ENCODE data around the gene SH3D21. TPM values are rescaled to one million over a fixed set of nuclear protein-coding genes. Genes with fewer than 3 reads are reported as not detected.

Gene SH3D21
- total RNA-seq, 2 experiments from 2014 or later = 18.9 to 19.3 TPM

DNA sequence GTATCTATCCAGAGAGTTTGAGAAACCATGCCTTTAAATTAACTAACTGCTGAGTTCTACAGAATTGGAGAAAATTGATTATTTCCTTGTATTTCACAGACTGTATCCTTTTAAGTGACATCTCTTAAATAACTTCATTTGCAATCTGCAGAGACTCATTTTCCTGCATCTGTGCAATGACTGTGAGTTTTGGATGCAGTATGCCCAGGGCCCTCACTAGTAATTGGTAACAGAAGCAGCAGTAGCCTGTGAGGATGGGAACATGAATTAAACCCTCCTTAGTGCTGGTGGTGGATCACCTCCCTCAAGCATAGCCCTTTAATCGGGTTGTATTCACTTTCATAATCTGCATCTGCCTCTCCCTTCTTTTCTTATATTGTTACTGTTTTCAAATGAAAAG is 21.7 kb upstream of the SH3D21 start:
- H3K27me3 Mint-ChIP-seq = no peaks in the 10 kb centered on the region
- H3K9me3 Mint-ChIP-seq = no peaks in the 10 kb centered on the region
- ChIA-PET CTCF (interaction anchor here (1.5 to 5.9 kb wide), 8 partner anchors 14 to 184 kb away, joined by 4 to 54 read pairs (median 12); partner anchors contain the start of gene TRAPPC3), POLR2A (interaction anchor here (1.2 to 1.7 kb wide), 2 partner anchors 61 to 84 kb away, joined by 3 to 6 read pairs; partner anchors contain the start of gene THRAP3)
- no peak overlapping the region for H3K27ac Mint-ChIP-seq
- peaks cover 58% of the 10 kb centered on the region for H3K36me3 Mint-ChIP-seq (ENCODE audit: low read depth)
- peaks cover 29% of the 10 kb centered on the region for H3K4me1 Mint-ChIP-seq
- H3K4me3 Mint-ChIP-seq = no peak overlapping the region
- DNase-seq = no peak

DNA sequence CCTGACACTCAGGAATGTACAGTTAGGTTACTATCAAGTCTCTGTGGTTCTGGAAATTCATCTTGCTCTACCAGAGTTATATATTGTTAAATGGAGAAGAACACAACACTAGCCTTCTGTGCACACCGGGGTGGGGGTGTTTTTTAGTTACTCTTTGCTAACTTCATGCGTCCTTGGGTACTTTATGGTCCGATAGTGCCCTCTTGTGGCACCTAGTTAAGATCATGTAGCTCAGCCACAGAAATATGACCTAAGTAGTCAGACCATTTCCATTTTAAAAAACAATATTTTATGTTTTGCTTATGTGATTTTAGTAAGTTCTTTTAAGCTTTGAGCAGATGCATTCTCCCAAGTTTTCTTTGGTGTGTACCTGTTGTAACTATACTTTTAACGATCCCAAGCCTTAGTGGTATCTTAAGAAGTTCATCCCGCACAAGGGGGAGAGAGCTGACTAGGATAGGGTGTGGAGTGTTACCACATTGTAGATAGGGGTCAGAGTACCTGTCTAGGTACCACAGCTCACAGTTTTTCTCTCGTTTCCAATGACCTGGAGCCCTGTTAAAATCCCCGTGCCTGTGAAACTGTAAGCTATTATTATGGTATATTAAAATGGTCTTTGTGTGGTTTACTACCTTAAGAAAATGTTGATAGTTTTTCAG is 20.6 kb upstream of the SH3D21 start:
- ChIA-PET POLR2A (interaction anchor here (0.9 to 2.5 kb wide), 8 partner anchors 36 to 136 kb away, joined by 3 to 16 read pairs (median 5); partner anchors contain the start of genes MAP7D1, THRAP3 and TRAPPC3), CTCF (interaction anchor here (0.6 to 3.7 kb wide), 47 partner anchors 9 to 196 kb away, joined by 3 to 54 read pairs (median 4); partner anchors contain the start of genes ADPRS, SH3D21, THRAP3 and TRAPPC3)
- peaks cover 65% of the 10 kb centered on the region for H3K36me3 Mint-ChIP-seq (ENCODE audit: low read depth)
- H3K4me1 Mint-ChIP-seq = peaks cover 21% of the 10 kb centered on the region
- no peaks in the 10 kb centered on the region for H3K9me3 Mint-ChIP-seq
- peak overlapping the region; percentile 61 for H3K27ac Mint-ChIP-seq
- H3K4me3 Mint-ChIP-seq = no peak overlapping the region
- H3K27me3 Mint-ChIP-seq = no peaks in the 10 kb centered on the region
- DNase-seq = peak; percentile 65

DNA sequence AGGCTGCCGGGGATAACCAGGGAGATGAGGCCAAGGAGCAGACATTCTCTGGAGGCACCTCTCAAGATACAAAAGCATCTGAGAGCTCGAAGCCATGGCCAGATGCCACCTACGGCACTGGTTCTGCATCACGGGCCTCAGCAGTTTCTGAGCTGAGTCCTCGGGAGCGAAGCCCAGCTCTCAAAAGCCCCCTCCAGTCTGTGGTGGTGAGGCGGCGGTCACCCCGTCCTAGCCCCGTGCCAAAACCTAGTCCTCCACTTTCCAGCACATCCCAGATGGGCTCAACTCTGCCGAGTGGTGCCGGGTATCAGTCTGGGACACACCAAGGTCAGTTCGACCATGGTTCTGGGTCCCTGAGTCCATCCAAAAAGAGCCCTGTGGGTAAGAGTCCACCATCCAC is 19.4 kb upstream of the SH3D21 start:
- POLR2A ChIA-PET = interaction anchor here (0.9 to 2.5 kb wide), 3 partner anchors 63 to 128 kb away, joined by 3 to 11 read pairs (median 4); partner anchors contain the start of gene THRAP3
- no peak for DNase-seq
- Mint-ChIP-seq H3K4me3 (no peak overlapping the region), H3K36me3 (ENCODE audit: low read depth) (peaks cover 76% of the 10 kb centered on the region), H3K9me3 (no peaks in the 10 kb centered on the region), H3K27me3 (no peaks in the 10 kb centered on the region), H3K4me1 (peaks cover 18% of the 10 kb centered on the region), H3K27ac (no peak overlapping the region)
- CTCF ChIA-PET = interaction anchor here (1.0 to 3.7 kb wide), 8 partner anchors 15 to 191 kb away, joined by 3 to 35 read pairs (median 6); partner anchors contain the start of gene TRAPPC3

DNA sequence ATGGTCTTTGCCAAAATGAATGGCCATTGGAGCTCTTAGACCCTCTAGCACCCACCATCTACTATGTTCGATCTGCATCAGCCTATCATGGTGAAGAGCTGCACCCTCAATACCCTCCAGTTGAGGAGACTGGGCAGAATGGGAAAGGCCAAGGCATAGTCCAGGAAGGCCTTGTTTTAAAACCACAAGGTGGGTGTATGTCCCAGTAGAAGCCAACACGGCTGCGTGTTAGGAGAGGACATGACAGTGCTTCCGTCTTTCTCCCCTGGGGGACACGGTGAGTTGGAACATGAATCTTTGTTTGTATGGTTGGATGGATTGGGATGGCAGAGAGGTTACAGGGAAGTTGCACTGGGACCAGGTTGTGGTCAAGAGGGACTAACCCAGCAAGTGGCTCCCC is 18.6 kb upstream of the SH3D21 start:
- peaks cover 79% of the 10 kb centered on the region for H3K36me3 Mint-ChIP-seq (ENCODE audit: low read depth)
- ChIA-PET POLR2A (interaction anchor here (2.5 kb wide), 1 partner anchor 64 kb away, joined by 11 read pairs; the partner anchor contains the start of gene THRAP3), CTCF (interaction anchor here (0.5 to 3.7 kb wide), 8 partner anchors 8 to 192 kb away, joined by 3 to 35 read pairs (median 3); partner anchors contain the start of gene TRAPPC3)
- H3K4me1 Mint-ChIP-seq = peaks cover 16% of the 10 kb centered on the region
- H3K4me3 Mint-ChIP-seq = no peak overlapping the region
- H3K27ac Mint-ChIP-seq = no peak overlapping the region
- H3K27me3 Mint-ChIP-seq = no peaks in the 10 kb centered on the region
- no peak for DNase-seq
- no peaks in the 10 kb centered on the region for H3K9me3 Mint-ChIP-seq

DNA sequence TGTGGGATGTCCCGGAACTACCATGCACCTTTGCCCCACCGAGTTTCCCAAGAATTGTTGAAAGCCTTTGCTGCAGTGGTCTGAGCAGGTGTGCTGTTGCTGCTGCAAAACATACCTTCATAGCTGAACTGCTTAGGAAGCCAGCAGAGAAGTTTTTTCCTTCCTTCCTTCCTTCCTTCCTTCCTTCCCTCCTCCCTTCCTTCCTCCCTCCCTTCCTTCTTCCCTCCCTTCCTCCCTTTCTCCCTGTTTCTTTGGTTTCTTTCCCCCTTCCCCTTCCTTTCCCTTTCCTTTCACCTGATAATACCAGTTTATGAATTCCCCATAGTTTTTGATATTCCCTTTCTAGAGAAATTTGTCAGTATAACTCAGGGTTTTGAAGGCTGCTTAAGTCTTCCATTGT is 10.8 kb upstream of the SH3D21 start:
- H3K27ac Mint-ChIP-seq = peak overlapping the region; percentile 29
- no peaks in the 10 kb centered on the region for H3K27me3 Mint-ChIP-seq
- ChIA-PET POLR2A (no interaction called here), CTCF (interaction anchor here (1.5 kb wide), 1 partner anchor 10 kb away, joined by 7 read pairs; no protein-coding TSS in a partner anchor)
- H3K9me3 Mint-ChIP-seq = no peaks in the 10 kb centered on the region
- no peak for DNase-seq
- H3K4me1 Mint-ChIP-seq = peaks cover 8% of the 10 kb centered on the region
- H3K36me3 Mint-ChIP-seq (ENCODE audit: low read depth) = peaks cover 69% of the 10 kb centered on the region
- H3K4me3 Mint-ChIP-seq = no peak overlapping the region

DNA sequence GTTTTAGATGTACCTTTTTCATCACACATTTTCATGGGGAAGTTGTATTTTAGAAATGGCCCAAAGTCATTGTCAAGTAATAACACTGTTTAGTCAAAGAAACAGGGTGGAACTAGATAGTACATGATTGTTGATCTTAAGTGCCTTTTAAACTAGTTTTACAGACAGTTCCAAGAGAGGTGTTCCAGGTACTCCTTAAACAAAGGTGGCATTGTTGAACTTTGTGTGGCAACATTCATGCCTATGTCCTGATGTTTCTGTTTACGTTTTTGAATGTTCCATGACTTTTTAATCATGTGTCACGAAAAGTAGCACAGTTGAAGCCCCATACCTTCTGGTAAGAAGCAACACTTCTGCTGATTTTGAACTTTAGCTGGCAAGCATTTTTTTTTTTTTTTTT is 9.1 kb upstream of the SH3D21 start:
- H3K4me3 Mint-ChIP-seq = no peak overlapping the region
- DNase-seq = no peak
- CTCF ChIA-PET = interaction anchor here (0.8 to 2.9 kb wide), 3 partner anchors 9 to 24 kb away, joined by 3 to 9 read pairs (median 8); partner anchors contain the start of gene SH3D21
- POLR2A ChIA-PET = no interaction called here
- H3K27me3 Mint-ChIP-seq = no peaks in the 10 kb centered on the region
- H3K27ac Mint-ChIP-seq = no peak overlapping the region
- no peaks in the 10 kb centered on the region for H3K9me3 Mint-ChIP-seq
- peaks cover 68% of the 10 kb centered on the region for H3K36me3 Mint-ChIP-seq (ENCODE audit: low read depth)
- peaks cover 11% of the 10 kb centered on the region for H3K4me1 Mint-ChIP-seq

DNA sequence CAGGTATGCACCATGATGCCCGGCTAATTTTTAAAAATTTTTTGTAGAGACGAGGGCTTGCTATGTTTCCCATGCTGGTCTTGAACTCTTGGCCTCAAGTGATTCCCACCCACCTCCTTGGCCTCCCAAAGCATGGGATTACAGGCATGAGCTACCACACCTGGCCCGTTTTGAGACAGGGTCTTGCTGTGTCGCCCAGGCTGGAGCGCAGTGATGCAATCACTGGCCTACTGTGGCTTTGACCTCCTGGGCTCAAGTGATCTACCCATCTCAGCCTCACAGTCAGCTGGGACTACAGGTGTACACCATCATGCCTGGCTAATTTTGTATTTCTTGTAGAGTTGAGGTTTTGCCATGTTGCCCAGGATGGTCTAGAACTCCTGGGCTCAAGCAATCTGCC is 7.5 kb upstream of the SH3D21 start:
- POLR2A ChIA-PET = no interaction called here
- Mint-ChIP-seq H3K36me3 (ENCODE audit: low read depth) (peaks cover 72% of the 10 kb centered on the region), H3K9me3 (no peaks in the 10 kb centered on the region), H3K4me3 (no peak overlapping the region), H3K27ac (no peak overlapping the region), H3K4me1 (peaks cover 11% of the 10 kb centered on the region), H3K27me3 (no peaks in the 10 kb centered on the region)
- CTCF ChIA-PET = interaction anchor here (0.7 to 2.9 kb wide), 3 partner anchors 8 to 203 kb away, joined by 4 to 9 read pairs (median 8); partner anchors contain the start of gene SH3D21
- DNase-seq = no peak

DNA sequence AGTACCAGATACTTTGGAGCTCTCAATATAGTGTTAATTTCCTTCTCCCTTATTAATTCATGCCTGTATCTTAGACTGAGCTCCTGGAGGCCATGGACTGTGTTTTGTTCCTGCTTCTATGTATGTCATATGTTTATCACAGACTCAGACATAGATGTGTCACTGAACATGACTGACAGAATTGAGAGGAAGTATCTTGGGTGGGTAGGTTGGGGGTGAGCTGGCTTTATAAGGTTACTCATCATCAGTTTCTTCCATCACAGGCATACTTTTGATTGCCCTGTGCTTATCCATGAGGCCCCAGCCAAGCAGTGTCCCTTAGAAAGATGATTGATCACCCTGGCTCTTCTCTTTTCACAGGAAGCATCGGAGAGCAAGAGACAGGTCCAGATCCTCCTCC is 5.6 kb upstream of the SH3D21 start:
- DNase-seq = no peak
- no peaks in the 10 kb centered on the region for H3K9me3 Mint-ChIP-seq
- peaks cover 74% of the 10 kb centered on the region for H3K36me3 Mint-ChIP-seq (ENCODE audit: low read depth)
- ChIA-PET POLR2A (interaction anchor here (1.1 to 1.3 kb wide), 3 partner anchors 18 to 77 kb away, joined by 3 read pairs; no protein-coding TSS in a partner anchor), CTCF (interaction anchor here (0.5 to 4.3 kb wide), 21 partner anchors 8 to 201 kb away, joined by 3 to 35 read pairs (median 4); partner anchors contain the start of genes EVA1B, MRPS15, THRAP3 and TRAPPC3)
- H3K27me3 Mint-ChIP-seq = no peaks in the 10 kb centered on the region
- H3K27ac Mint-ChIP-seq = peak overlapping the region; percentile 6
- H3K4me3 Mint-ChIP-seq = no peak overlapping the region
- peaks cover 21% of the 10 kb centered on the region for H3K4me1 Mint-ChIP-seq

DNA sequence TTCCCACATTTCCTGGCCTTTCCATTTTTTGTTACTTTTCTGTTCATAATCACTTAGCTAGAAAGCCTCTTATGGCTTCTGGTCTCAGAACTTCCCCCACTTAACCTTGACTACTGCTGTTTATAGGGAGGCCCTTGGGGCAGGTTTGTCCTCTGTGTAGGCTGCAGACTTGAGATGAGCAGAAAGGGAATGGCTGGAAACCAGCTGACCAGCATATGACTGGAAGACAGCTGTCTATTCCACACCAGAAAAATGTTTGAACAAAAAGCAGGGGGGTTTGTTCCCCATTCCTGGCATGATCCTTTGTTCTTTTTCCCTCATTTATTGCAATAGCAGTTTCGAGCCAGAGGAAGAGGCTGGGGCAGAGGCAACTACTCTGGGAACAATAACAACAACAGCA is 4.9 kb upstream of the SH3D21 start:
- ChIA-PET CTCF (interaction anchor here (1.1 to 4.3 kb wide), 6 partner anchors 8 to 152 kb away, joined by 4 to 35 read pairs (median 8); partner anchors contain the start of genes EVA1B and TRAPPC3), POLR2A (interaction anchor here (0.9 to 1.3 kb wide), 2 partner anchors 18 to 77 kb away, joined by 3 read pairs; partner anchors contain the start of gene THRAP3)
- DNase-seq = no peak
- no peaks in the 10 kb centered on the region for H3K9me3 Mint-ChIP-seq
- H3K4me1 Mint-ChIP-seq = peaks cover 27% of the 10 kb centered on the region
- H3K27ac Mint-ChIP-seq = peak overlapping the region; percentile 12
- peaks cover 69% of the 10 kb centered on the region for H3K36me3 Mint-ChIP-seq (ENCODE audit: low read depth)
- H3K4me3 Mint-ChIP-seq = no peak overlapping the region
- no peaks in the 10 kb centered on the region for H3K27me3 Mint-ChIP-seq

DNA sequence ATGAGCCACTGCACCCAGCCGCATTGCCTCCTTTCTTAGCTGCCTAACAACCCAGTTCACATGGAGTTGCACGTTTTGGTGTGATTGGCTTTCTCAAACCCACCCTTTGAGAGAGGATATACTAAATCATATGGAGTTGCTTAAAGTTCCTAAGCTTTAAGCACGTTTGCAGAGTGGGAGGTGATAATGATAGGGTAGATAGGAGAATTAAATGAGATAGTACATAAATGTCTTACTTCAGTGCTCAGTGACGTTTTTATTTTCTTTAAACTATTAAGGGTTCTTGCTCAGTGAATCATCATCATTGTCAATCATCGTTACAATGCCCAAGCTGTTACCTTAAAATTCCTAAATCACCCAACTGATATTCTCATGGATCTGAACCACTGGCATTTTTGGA is 2.9 kb upstream of the SH3D21 start:
- ChIA-PET POLR2A (interaction anchor here (1.7 kb wide), 1 partner anchor 80 kb away, joined by 4 read pairs; no protein-coding TSS in a partner anchor), CTCF (interaction anchor here (4.3 kb wide), 1 partner anchor 16 kb away, joined by 35 read pairs; no protein-coding TSS in a partner anchor)
- Mint-ChIP-seq H3K4me1 (peaks cover 41% of the 10 kb centered on the region), H3K27me3 (no peaks in the 10 kb centered on the region), H3K9me3 (no peaks in the 10 kb centered on the region), H3K27ac (peak overlapping the region; percentile 30), H3K36me3 (ENCODE audit: low read depth) (peaks cover 64% of the 10 kb centered on the region), H3K4me3 (no peak overlapping the region)
- DNase-seq = no peak

DNA sequence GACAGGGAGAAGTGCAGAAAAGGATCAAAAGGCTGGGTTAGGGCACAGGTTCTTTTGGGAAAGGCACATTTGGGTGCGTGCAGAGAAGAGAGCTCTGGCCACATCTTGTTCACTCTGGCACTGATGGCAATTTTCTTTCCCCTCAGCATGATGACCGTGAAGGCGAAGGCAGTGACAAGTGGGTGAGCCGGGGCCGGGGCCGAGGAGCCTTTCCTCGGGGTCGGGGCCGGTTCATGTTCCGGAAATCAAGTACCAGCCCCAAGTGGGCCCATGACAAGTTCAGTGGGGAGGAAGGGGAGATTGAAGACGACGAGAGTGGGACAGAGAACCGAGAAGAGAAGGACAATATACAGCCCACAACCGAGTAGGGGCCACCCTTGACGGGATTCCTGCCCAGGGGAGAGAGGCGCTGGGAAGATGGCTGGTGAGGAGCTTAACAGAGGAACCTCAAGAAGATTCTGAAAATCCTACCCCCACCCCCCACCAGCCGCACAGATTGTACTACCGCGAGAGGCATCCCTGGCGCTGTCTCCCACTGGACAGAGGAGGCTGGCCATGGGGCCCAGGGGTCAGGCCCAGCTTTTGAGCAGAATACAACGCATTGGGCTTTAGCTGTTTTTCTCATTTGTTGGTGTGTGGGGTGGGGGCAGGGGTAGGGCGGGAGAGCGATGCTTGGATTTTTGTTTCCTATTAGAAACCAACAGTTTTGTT is 2.4 kb upstream of the SH3D21 start:
- peak overlapping the region; percentile 30 for H3K27ac Mint-ChIP-seq
- no peaks in the 10 kb centered on the region for H3K9me3 Mint-ChIP-seq
- peaks cover 43% of the 10 kb centered on the region for H3K4me1 Mint-ChIP-seq
- peaks cover 62% of the 10 kb centered on the region for H3K36me3 Mint-ChIP-seq (ENCODE audit: low read depth)
- DNase-seq = no peak
- CTCF ChIA-PET = interaction anchor here (0.6 to 4.3 kb wide), 4 partner anchors 17 to 729 kb away, joined by 3 to 35 read pairs (median 6); no protein-coding TSS in a partner anchor
- H3K4me3 Mint-ChIP-seq = no peak overlapping the region
- no peaks in the 10 kb centered on the region for H3K27me3 Mint-ChIP-seq
- POLR2A ChIA-PET = interaction anchor here (1.7 to 4.4 kb wide), 2 partner anchors 19 to 81 kb away, joined by 4 to 32 read pairs; partner anchors contain the start of gene EVA1B

DNA sequence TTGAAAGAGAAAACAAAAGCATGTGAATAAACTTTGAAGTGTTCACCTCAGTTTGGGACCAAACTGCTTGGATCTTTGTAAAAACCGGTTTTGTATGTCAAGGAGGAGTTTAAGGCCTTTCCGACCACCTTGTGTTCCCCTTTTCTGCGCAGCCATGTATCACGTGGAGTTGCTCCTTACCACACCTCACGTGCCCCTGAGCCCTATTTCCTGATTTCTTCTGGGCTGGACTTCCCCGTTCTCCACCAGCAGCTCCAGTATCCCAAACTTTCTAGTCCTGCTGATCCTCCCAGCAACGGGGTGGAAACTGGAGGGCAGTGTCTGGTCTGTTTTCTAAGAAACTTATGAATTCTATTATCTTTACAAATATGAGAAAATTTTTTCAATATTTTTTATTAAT is 1.6 kb upstream of the SH3D21 start:
- Mint-ChIP-seq H3K27ac (no peak overlapping the region), H3K27me3 (no peaks in the 10 kb centered on the region), H3K9me3 (no peaks in the 10 kb centered on the region), H3K36me3 (ENCODE audit: low read depth) (peaks cover 63% of the 10 kb centered on the region), H3K4me1 (peaks cover 46% of the 10 kb centered on the region), H3K4me3 (no peak overlapping the region)
- ChIA-PET CTCF (interaction anchor here (0.7 kb wide), 2 partner anchors 58 to 729 kb away, joined by 3 to 5 read pairs; no protein-coding TSS in a partner anchor), POLR2A (interaction anchor here (1.7 to 4.4 kb wide), 2 partner anchors 18 to 81 kb away, joined by 4 to 32 read pairs; partner anchors contain the start of gene EVA1B)
- peak; percentile 9 for DNase-seq
